ENCODE measurements around the gene FHIP1A.

- TF ChIP-seq PATZ1 (CRISPR knock-in tag; IDR thresholded peaks at IDR 0.05; ENCODE audit: borderline replicate concordance) = no peak
- TF ChIP-seq OSR1 (CRISPR knock-in tag; IDR thresholded peaks at IDR 0.05) = no peak
- no peak for TF ChIP-seq SNAI2 (CRISPR knock-in tag; IDR thresholded peaks at IDR 0.05)
- TF ChIP-seq CREB5 (CRISPR knock-in tag; IDR thresholded peaks at IDR 0.05; ENCODE audit: low read depth) = no peak
- TF ChIP-seq ZFP3 (CRISPR knock-in tag; IDR thresholded peaks at IDR 0.05) = no peak
- TF ChIP-seq ESRRG (CRISPR knock-in tag; IDR thresholded peaks at IDR 0.05) = no peak
- no peak for TF ChIP-seq ZFP30 (CRISPR knock-in tag; IDR thresholded peaks at IDR 0.05)
- TF ChIP-seq ARNTL (CRISPR knock-in tag; IDR thresholded peaks at IDR 0.05; ENCODE audit: borderline replicate concordance, low read depth) = no peak
- no peak for TF ChIP-seq ZNF565 (CRISPR knock-in tag; conservative IDR thresholded peaks at IDR 0.05; ENCODE audit: low read depth)
- TF ChIP-seq ZNF8 (CRISPR knock-in tag; IDR thresholded peaks at IDR 0.05) = no peak
- no peak for TF ChIP-seq TSHZ2 (CRISPR knock-in tag; IDR thresholded peaks at IDR 0.05)
- no peak for TF ChIP-seq PPARA (CRISPR knock-in tag; IDR thresholded peaks at IDR 0.05; ENCODE audit: borderline replicate concordance)
- no peak for TF ChIP-seq RARB (CRISPR knock-in tag; IDR thresholded peaks at IDR 0.05)
- TF ChIP-seq CSDC2 (CRISPR knock-in tag; IDR thresholded peaks at IDR 0.05) = no peak
Measured at GRCh38 chr4:151403656-151404055, 5.3 kb upstream of the FHIP1A start.
